22Rv1 (cell line): Measurements from ENCODE around the gene ASCC1.
"Not testable (repeated sequence)": the region's sequence is repeated elsewhere in the genome, so short reads cannot be mapped to it uniquely, and the experiment has no call there.

Experiments used
- ZFX ChIP-seq: fragments of 450-650 bp; IDR thresholded peaks from 2 replicates; pipeline ENCODE4 v1.6.1; 2017; ENCODE audit warnings: antibody characterized with exemption, borderline replicate concordance
- TF ChIP-seq, protein P1 (sequence below): fragments of 450-650 bp; IDR thresholded peaks from 2 replicates; pipeline ENCODE4 v1.5.1; 2017; ENCODE audit warnings: mild to moderate bottlenecking

DNA sequence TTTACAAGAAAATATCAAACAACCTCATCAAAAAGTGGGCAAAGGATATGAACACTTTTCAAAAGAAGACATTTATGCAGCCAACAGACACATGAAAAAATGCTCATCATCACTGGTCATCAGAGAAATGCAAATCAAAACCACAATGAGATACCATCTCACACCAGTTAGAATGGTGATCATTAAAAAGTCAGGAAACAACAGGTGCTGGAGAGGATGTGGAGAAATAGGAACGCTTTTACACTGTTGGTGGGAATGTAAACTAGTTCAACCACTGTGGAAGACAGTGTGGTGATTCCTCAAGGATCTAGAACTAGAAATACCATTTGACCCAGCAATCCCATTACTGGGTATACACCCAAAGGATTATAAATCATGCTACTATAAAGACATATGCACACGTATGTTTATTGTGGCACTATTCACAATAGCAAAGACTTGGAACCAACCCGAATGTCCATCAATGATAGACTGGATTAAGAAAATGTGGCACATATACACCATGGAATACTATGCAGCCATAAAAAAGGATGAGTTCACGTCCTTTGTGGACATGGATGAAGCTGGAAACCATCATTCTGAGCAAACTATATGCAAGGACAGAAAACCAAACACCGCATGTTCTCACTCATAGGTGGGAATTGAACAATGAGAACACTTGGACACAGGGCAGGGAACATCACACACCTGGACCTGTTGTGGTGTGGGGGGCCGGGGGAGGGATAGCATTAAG is 65.2 kb downstream of the ASCC1 start:
- TF ChIP-seq, protein P1, sequence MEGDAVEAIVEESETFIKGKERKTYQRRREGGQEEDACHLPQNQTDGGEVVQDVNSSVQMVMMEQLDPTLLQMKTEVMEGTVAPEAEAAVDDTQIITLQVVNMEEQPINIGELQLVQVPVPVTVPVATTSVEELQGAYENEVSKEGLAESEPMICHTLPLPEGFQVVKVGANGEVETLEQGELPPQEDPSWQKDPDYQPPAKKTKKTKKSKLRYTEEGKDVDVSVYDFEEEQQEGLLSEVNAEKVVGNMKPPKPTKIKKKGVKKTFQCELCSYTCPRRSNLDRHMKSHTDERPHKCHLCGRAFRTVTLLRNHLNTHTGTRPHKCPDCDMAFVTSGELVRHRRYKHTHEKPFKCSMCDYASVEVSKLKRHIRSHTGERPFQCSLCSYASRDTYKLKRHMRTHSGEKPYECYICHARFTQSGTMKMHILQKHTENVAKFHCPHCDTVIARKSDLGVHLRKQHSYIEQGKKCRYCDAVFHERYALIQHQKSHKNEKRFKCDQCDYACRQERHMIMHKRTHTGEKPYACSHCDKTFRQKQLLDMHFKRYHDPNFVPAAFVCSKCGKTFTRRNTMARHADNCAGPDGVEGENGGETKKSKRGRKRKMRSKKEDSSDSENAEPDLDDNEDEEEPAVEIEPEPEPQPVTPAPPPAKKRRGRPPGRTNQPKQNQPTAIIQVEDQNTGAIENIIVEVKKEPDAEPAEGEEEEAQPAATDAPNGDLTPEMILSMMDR = not testable (repeated sequence)
- not testable (repeated sequence) for TF ChIP-seq ZFX
